Measurements from ENCODE around the gene U2AF2. TPM values are rescaled to one million over a fixed set of nuclear protein-coding genes. Genes with fewer than 3 reads are reported as not detected.

U2AF2 gene
- total and polyA plus RNA-seq, 9 of the 15 experiments (the other 6 are each of a cell fraction or from before 2014, with no cell fraction given), result 3.0 to 331 (median 157) TPM

DNA sequence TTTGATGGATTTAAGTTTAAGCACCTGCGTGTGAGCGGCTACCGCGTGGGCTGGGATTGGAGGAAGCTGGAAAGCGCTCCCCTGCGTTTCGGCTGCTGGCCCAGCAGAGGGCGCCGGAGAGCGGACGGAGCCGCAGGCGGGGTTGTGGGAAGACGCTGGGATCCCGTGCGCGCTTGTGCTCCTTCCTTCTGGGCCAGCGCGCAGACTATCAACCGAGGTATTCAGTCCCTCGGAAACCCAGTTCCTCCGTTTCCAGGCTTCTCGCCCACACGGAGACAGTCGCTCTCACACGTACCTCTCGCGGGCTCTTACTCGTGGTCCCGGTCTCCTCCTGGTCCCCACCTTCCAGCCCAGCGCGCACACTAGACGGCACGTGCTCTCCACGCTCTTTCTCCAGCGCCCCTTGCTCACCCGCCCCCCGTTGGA, 49.0 kb downstream of the U2AF2 start (continued):
- TF ChIP-seq ZNF133 (CRISPR knock-in tag; IDR thresholded peaks at IDR 0.05) (no peak), HIVEP1 (CRISPR knock-in tag; IDR thresholded peaks at IDR 0.05) (no peak), ZNF165 (CRISPR knock-in tag; IDR thresholded peaks at IDR 0.05; ENCODE audit: borderline replicate concordance) (no peak), RCOR1 (IDR thresholded peaks at IDR 0.05; ENCODE audit: borderline replicate concordance in 1 of 2, low read depth in 2 of 2, low read length in 2 of 2) (peak in 1 of 2 experiments; percentile 54; a peak in 1 of 4 replicates), RBM34 (IDR thresholded peaks at IDR 0.05; ENCODE audit: borderline replicate concordance, insufficient read depth, low read length) (no peak), POLR2G (IDR thresholded peaks at IDR 0.05; ENCODE audit: low read depth, low read length) (peak; percentile 40; the same call in 1 of the 2 replicates), SMAD2 (IDR thresholded peaks at IDR 0.05; ENCODE audit: low read depth, low read length) (no peak), POLR3A (IDR thresholded peaks at IDR 0.05; ENCODE audit: borderline replicate concordance, extremely low read depth, insufficient read depth, insufficient read length) (no peak), TAF9B (IDR thresholded peaks at IDR 0.05; ENCODE audit: partially characterized antibody) (no peak), PHTF2 (CRISPR knock-in tag; IDR thresholded peaks at IDR 0.05) (no peak), PCBP1 (IDR thresholded peaks at IDR 0.05; ENCODE audit: low read depth, low read length, poor library complexity, severe bottlenecking) (no peak), NFE2 (IDR thresholded peaks at IDR 0.05; ENCODE audit: low read depth) (no peak)
- TF ChIP-seq, protein P1, sequence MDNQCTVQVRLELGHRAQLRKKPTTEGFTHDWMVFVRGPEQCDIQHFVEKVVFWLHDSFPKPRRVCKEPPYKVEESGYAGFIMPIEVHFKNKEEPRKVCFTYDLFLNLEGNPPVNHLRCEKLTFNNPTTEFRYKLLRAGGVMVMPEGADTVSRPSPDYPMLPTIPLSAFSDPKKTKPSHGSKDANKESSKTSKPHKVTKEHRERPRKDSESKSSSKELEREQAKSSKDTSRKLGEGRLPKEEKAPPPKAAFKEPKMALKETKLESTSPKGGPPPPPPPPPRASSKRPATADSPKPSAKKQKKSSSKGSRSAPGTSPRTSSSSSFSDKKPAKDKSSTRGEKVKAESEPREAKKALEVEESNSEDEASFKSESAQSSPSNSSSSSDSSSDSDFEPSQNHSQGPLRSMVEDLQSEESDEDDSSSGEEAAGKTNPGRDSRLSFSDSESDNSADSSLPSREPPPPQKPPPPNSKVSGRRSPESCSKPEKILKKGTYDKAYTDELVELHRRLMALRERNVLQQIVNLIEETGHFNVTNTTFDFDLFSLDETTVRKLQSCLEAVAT (IDR thresholded peaks at IDR 0.05), result no peak
- TF ChIP-seq, protein P2, sequence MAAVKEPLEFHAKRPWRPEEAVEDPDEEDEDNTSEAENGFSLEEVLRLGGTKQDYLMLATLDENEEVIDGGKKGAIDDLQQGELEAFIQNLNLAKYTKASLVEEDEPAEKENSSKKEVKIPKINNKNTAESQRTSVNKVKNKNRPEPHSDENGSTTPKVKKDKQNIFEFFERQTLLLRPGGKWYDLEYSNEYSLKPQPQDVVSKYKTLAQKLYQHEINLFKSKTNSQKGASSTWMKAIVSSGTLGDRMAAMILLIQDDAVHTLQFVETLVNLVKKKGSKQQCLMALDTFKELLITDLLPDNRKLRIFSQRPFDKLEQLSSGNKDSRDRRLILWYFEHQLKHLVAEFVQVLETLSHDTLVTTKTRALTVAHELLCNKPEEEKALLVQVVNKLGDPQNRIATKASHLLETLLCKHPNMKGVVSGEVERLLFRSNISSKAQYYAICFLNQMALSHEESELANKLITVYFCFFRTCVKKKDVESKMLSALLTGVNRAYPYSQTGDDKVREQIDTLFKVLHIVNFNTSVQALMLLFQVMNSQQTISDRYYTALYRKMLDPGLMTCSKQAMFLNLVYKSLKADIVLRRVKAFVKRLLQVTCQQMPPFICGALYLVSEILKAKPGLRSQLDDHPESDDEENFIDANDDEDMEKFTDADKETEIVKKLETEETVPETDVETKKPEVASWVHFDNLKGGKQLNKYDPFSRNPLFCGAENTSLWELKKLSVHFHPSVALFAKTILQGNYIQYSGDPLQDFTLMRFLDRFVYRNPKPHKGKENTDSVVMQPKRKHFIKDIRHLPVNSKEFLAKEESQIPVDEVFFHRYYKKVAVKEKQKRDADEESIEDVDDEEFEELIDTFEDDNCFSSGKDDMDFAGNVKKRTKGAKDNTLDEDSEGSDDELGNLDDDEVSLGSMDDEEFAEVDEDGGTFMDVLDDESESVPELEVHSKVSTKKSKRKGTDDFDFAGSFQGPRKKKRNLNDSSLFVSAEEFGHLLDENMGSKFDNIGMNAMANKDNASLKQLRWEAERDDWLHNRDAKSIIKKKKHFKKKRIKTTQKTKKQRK (IDR thresholded peaks at IDR 0.05; ENCODE audit: borderline replicate concordance, low read depth, low read length), result no peak
- TF ChIP-seq, protein P3, sequence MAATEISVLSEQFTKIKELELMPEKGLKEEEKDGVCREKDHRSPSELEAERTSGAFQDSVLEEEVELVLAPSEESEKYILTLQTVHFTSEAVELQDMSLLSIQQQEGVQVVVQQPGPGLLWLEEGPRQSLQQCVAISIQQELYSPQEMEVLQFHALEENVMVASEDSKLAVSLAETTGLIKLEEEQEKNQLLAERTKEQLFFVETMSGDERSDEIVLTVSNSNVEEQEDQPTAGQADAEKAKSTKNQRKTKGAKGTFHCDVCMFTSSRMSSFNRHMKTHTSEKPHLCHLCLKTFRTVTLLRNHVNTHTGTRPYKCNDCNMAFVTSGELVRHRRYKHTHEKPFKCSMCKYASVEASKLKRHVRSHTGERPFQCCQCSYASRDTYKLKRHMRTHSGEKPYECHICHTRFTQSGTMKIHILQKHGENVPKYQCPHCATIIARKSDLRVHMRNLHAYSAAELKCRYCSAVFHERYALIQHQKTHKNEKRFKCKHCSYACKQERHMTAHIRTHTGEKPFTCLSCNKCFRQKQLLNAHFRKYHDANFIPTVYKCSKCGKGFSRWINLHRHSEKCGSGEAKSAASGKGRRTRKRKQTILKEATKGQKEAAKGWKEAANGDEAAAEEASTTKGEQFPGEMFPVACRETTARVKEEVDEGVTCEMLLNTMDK (IDR thresholded peaks at IDR 0.05; ENCODE audit: borderline replicate concordance, insufficient read depth, low read depth, low read length, poor library complexity, severe bottlenecking), result peak; percentile 80
- TF ChIP-seq, protein P4, sequence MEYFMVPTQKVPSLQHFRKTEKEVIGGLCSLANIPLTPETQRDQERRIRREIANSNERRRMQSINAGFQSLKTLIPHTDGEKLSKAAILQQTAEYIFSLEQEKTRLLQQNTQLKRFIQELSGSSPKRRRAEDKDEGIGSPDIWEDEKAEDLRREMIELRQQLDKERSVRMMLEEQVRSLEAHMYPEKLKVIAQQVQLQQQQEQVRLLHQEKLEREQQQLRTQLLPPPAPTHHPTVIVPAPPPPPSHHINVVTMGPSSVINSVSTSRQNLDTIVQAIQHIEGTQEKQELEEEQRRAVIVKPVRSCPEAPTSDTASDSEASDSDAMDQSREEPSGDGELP (CRISPR knock-in tag; IDR thresholded peaks at IDR 0.05; ENCODE audit: borderline replicate concordance), result peak; percentile 24; the same call in 1 of the 2 replicates
- TF ChIP-seq, protein P5, sequence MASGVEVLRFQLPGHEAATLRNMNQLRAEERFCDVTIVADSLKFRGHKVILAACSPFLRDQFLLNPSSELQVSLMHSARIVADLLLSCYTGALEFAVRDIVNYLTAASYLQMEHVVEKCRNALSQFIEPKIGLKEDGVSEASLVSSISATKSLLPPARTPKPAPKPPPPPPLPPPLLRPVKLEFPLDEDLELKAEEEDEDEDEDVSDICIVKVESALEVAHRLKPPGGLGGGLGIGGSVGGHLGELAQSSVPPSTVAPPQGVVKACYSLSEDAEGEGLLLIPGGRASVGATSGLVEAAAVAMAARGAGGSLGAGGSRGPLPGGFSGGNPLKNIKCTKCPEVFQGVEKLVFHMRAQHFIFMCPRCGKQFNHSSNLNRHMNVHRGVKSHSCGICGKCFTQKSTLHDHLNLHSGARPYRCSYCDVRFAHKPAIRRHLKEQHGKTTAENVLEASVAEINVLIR (CRISPR knock-in tag; IDR thresholded peaks at IDR 0.05), result no peak

All from K562 (cell line).